WTC11 (cell line): ENCODE measurements around the gene LIMS2. TPM values are rescaled to one million over a fixed set of nuclear protein-coding genes. Genes with fewer than 3 reads are reported as not detected.

Experiments
- ATAC-seq: fragments of 200-7000 bp; cut with Tn5 transposase; 2 replicates; pipeline ENCODE4 v1.10.0; 2021; ENCODE audit warnings: mild to moderate bottlenecking, moderate library complexity
- CTCF ChIA-PET: fragments of 300-600 bp; sonication (Branson Sonifier 250); formaldehyde crosslinking; loops from one replicate; lab custom pipeline; 2021; ENCODE audit warnings: antibody characterized with exemption; lab: Charles Lee
- POLR2A ChIA-PET: fragments of 350-600 bp; sonication (Branson Sonifier 250); formaldehyde crosslinking; loops from one replicate; lab custom pipeline; 2021; ENCODE audit warnings: antibody characterized with exemption; lab: Charles Lee
- DNase-seq: peaks from one replicate; pipeline ENCODE4 v3.0.0; 2021; ENCODE audit warnings: low spot score
- H3K27ac Mint-ChIP-seq: 2 replicates; pipeline ENCODE4 v1.8.0; 2021; ENCODE audit warnings: mixed read lengths
- H3K27me3 Mint-ChIP-seq: 2 replicates; pipeline ENCODE4 v1.8.0; 2021; ENCODE audit warnings: low read depth, mild to moderate bottlenecking, moderate library complexity, mixed read lengths
- H3K36me3 Mint-ChIP-seq: 2 replicates; pipeline ENCODE4 v1.8.0; 2021; ENCODE audit warnings: mixed read lengths
- H3K4me1 Mint-ChIP-seq: 2 replicates; pipeline ENCODE4 v1.8.0; 2022; ENCODE audit warnings: mixed read lengths
- H3K4me3 Mint-ChIP-seq: 2 replicates; pipeline ENCODE4 v1.8.0; 2021; ENCODE audit warnings: mild to moderate bottlenecking, moderate library complexity, mixed read lengths
- H3K9me3 Mint-ChIP-seq: 2 replicates; pipeline ENCODE4 v1.8.0; 2021; ENCODE audit warnings: mixed read lengths
- FOXP1 ChIP-seq: sonication (generic); formaldehyde crosslinking; IDR thresholded peaks from 2 replicates; pipeline ENCODE4 v1.8.0; 2022; ENCODE audit warnings: missing genetic modification reagents, mild to moderate bottlenecking, moderate library complexity, borderline replicate concordance
- FOXP4 ChIP-seq: sonication (generic); formaldehyde crosslinking; IDR thresholded peaks from 2 replicates; pipeline ENCODE4 v1.8.0; 2022; ENCODE audit warnings: mild to moderate bottlenecking, missing genetic modification reagents
- GRHL2 ChIP-seq: fragments of 250-450 bp; sonication (Bioruptor Pico); IDR thresholded peaks from 2 replicates; pipeline ENCODE4 v1.8.0; 2022; ENCODE audit warnings: mild to moderate bottlenecking, moderate library complexity; ENCODE audit not compliant: insufficient replicate concordance, severe bottlenecking
- GTF2I ChIP-seq: fragments of 250-450 bp; sonication (Bioruptor Pico); conservative IDR thresholded peaks from 2 replicates; pipeline ENCODE4 v1.4.0; 2021; ENCODE audit warnings: mild to moderate bottlenecking
- KAT7 ChIP-seq: sonication (generic); formaldehyde crosslinking; IDR thresholded peaks from 2 replicates; pipeline ENCODE4 v1.8.1; 2023; ENCODE audit warnings: missing genetic modification reagents, mild to moderate bottlenecking, borderline replicate concordance
- MAX ChIP-seq: sonication (generic); formaldehyde crosslinking; IDR thresholded peaks from 2 replicates; pipeline ENCODE4 v1.8.0; 2022; ENCODE audit warnings: mild to moderate bottlenecking, missing genetic modification reagents
- MLX ChIP-seq: sonication (generic); formaldehyde crosslinking; IDR thresholded peaks from 2 replicates; pipeline ENCODE4 v1.8.1; 2023; ENCODE audit warnings: mild to moderate bottlenecking, missing genetic modification reagents, moderate library complexity
- NFATC4 ChIP-seq: fragments of 250-450 bp; sonication (Bioruptor Pico); IDR thresholded peaks from 2 replicates; pipeline ENCODE4 v1.9.0; 2021; ENCODE audit warnings: mild to moderate bottlenecking
- NFE2L1 ChIP-seq: sonication (generic); formaldehyde crosslinking; IDR thresholded peaks from 2 replicates; pipeline ENCODE4 v1.8.1; 2023; ENCODE audit warnings: missing genetic modification reagents
- OVOL2 ChIP-seq: fragments of 250-450 bp; sonication (Bioruptor Pico); IDR thresholded peaks from 2 replicates; pipeline ENCODE4 v1.9.0; 2021; ENCODE audit warnings: mild to moderate bottlenecking, borderline replicate concordance
- PRRX2 ChIP-seq: fragments of 250-450 bp; sonication (Bioruptor Pico); IDR thresholded peaks from 2 replicates; pipeline ENCODE4 v1.8.0; 2021; ENCODE audit warnings: mild to moderate bottlenecking
- RELA ChIP-seq: sonication (generic); formaldehyde crosslinking; IDR thresholded peaks from 2 replicates; pipeline ENCODE4 v1.8.1; 2022; ENCODE audit warnings: missing genetic modification reagents, mild to moderate bottlenecking, borderline replicate concordance
- RORB ChIP-seq: fragments of 250-450 bp; sonication (Bioruptor Pico); IDR thresholded peaks from 2 replicates; pipeline ENCODE4 v1.9.0; 2021; ENCODE audit warnings: mild to moderate bottlenecking
- SMAD4 ChIP-seq: sonication (generic); formaldehyde crosslinking; IDR thresholded peaks from 2 replicates; pipeline ENCODE4 v1.8.0; 2022; ENCODE audit warnings: mild to moderate bottlenecking, missing genetic modification reagents
- SP1 ChIP-seq: sonication (generic); formaldehyde crosslinking; conservative IDR thresholded peaks from 2 replicates; pipeline ENCODE4 v1.8.1; 2022; ENCODE audit warnings: missing genetic modification reagents
- TP53 ChIP-seq: sonication (generic); formaldehyde crosslinking; IDR thresholded peaks from 2 replicates; pipeline ENCODE4 v1.8.1; 2023; ENCODE audit warnings: mild to moderate bottlenecking, missing genetic modification reagents
- ZNF121 ChIP-seq: sonication (generic); formaldehyde crosslinking; IDR thresholded peaks from 2 replicates; pipeline ENCODE4 v1.8.0; 2023; ENCODE audit warnings: missing genetic modification reagents
- ZNF396 ChIP-seq: fragments of 250-450 bp; sonication (Bioruptor Pico); IDR thresholded peaks from 2 replicates; pipeline ENCODE4 v1.8.0; 2021; ENCODE audit warnings: mild to moderate bottlenecking, moderate library complexity, borderline replicate concordance
- total RNA-seq: library from RNA; stranded (reverse); gene quantifications from 3 replicates; pipeline ENCODE4 v1.2.3, GENCODE V29; 2021
- TF ChIP-seq, protein P1 (sequence below): sonication (generic); formaldehyde crosslinking; IDR thresholded peaks from 2 replicates; pipeline ENCODE4 v1.8.1; 2023; ENCODE audit warnings: mild to moderate bottlenecking, missing genetic modification reagents, moderate library complexity
- TF ChIP-seq, protein P2 (sequence below): sonication (generic); formaldehyde crosslinking; IDR thresholded peaks from 2 replicates; pipeline ENCODE4 v1.8.1; 2023; ENCODE audit warnings: mild to moderate bottlenecking, missing genetic modification reagents

Gene LIMS2
- total RNA-seq, 1 experiment from 2014 or later = 2.4 TPM

DNA sequence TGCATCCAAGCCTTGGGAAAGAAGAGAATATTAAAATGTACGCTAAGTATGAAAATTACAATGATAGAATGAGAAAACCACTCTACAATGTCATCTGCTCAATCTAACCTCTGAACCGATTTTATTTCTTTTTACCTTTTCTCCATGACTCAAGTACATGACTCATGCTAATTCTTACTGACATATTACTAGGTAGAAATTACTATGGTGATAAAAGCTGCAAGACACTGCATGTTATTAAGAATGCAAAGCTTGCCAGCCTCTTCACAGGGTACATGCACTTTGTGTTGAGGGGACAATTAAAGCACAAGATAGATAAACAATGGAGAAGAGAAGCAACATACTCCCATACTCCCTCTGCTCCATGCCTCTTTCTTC lies 46.6 kb upstream of the LIMS2 start:
- TF ChIP-seq ZNF121 (no peak), MLX (CRISPR knock-in tag) (no peak), SMAD4 (CRISPR knock-in tag) (no peak), GTF2I (CRISPR knock-in tag) (no peak), RORB (CRISPR knock-in tag) (no peak)
- TF ChIP-seq, protein P1, sequence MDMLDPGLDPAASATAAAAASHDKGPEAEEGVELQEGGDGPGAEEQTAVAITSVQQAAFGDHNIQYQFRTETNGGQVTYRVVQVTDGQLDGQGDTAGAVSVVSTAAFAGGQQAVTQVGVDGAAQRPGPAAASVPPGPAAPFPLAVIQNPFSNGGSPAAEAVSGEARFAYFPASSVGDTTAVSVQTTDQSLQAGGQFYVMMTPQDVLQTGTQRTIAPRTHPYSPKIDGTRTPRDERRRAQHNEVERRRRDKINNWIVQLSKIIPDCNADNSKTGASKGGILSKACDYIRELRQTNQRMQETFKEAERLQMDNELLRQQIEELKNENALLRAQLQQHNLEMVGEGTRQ (CRISPR knock-in tag) = no peak
- ChIA-PET POLR2A (no interaction called here), CTCF (no interaction called here)
- DNase-seq (no peak), ATAC-seq (no peak)
- peaks cover 62% of the 10 kb centered on the region for H3K36me3 Mint-ChIP-seq
- no peak overlapping the region for H3K27ac Mint-ChIP-seq
- no peaks in the 10 kb centered on the region for H3K9me3 Mint-ChIP-seq
- H3K4me1 Mint-ChIP-seq = no peaks in the 10 kb centered on the region
- H3K4me3 Mint-ChIP-seq = no peak overlapping the region
- no peaks in the 10 kb centered on the region for H3K27me3 Mint-ChIP-seq

DNA sequence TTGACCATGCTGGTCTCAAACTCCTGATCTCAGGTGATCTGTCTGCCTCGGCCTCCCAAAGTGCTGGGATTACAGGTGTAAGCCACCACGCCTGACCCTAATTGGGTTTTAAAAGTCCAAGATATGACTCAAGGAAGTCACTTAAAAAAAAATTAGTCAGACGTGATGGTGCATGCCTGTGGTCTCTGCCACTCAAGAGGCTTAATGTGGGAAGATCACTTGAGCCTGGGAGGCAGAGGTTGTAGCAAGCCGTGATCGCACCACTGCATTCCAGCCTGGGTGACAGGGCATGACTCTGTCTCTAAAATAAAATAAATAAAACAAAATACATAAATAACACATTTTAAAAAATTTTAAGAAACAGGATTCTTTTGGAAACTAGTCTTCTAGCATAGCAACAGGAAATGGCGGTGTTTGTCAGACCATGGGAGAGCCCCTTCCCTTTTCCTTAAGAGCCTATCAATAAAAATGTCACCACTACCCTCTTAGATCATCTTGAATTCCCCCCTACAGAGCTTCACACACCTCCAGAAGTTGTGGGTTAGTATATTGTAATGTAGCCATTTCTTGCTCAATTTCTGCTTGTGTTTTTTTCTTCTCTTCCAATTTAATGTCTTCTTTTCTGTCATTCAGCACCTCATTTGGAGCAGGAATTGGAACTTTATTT lies 46.1 kb upstream of the LIMS2 start:
- Mint-ChIP-seq H3K4me3 (no peak overlapping the region), H3K36me3 (peaks cover 66% of the 10 kb centered on the region), H3K27ac (no peak overlapping the region), H3K4me1 (peaks cover 2% of the 10 kb centered on the region), H3K27me3 (no peaks in the 10 kb centered on the region), H3K9me3 (no peaks in the 10 kb centered on the region)
- POLR2A ChIA-PET = no interaction called here
- TF ChIP-seq FOXP4 (CRISPR knock-in tag) = no peak
- TF ChIP-seq TP53 = no peak
- TF ChIP-seq KAT7 (CRISPR knock-in tag) = no peak
- TF ChIP-seq, protein P2, sequence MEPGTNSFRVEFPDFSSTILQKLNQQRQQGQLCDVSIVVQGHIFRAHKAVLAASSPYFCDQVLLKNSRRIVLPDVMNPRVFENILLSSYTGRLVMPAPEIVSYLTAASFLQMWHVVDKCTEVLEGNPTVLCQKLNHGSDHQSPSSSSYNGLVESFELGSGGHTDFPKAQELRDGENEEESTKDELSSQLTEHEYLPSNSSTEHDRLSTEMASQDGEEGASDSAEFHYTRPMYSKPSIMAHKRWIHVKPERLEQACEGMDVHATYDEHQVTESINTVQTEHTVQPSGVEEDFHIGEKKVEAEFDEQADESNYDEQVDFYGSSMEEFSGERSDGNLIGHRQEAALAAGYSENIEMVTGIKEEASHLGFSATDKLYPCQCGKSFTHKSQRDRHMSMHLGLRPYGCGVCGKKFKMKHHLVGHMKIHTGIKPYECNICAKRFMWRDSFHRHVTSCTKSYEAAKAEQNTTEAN = no peak
- no peak for TF ChIP-seq NFE2L1
- no peak for TF ChIP-seq MAX (CRISPR knock-in tag)
- TF ChIP-seq ZNF396 = no peak
- no peak for TF ChIP-seq PRRX2 (CRISPR knock-in tag)
- no peak for TF ChIP-seq SP1 (CRISPR knock-in tag)
- no peak for TF ChIP-seq RELA (CRISPR knock-in tag)
- TF ChIP-seq NFATC4 (CRISPR knock-in tag) = no peak
- no peak for TF ChIP-seq GRHL2 (CRISPR knock-in tag)
- TF ChIP-seq OVOL2 (CRISPR knock-in tag) = no peak
- no peak for TF ChIP-seq FOXP1
- CTCF ChIA-PET = no interaction called here
- ATAC-seq = no peak
- DNase-seq = no peak
